ENCODE measurements around the gene HDGFL3.

DNA sequence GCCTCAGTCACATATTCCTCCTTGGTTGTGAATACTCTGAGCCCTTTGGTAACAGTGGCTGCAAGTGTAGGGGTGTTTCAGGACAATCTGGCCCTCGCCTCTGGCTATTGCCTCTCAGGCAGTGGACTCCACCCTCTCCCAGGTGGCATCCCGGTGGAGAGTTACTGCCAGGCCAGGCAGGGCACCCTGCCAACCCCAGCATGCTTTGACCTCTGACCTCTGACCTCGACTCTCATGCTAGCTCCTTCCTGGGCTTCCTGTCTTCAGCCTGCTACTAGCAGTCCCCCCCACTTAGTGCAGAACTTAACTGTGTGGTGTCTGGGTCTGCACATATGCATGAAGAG, 94.7 kb downstream of the HDGFL3 start:
- TF ChIP-seq, protein P1, sequence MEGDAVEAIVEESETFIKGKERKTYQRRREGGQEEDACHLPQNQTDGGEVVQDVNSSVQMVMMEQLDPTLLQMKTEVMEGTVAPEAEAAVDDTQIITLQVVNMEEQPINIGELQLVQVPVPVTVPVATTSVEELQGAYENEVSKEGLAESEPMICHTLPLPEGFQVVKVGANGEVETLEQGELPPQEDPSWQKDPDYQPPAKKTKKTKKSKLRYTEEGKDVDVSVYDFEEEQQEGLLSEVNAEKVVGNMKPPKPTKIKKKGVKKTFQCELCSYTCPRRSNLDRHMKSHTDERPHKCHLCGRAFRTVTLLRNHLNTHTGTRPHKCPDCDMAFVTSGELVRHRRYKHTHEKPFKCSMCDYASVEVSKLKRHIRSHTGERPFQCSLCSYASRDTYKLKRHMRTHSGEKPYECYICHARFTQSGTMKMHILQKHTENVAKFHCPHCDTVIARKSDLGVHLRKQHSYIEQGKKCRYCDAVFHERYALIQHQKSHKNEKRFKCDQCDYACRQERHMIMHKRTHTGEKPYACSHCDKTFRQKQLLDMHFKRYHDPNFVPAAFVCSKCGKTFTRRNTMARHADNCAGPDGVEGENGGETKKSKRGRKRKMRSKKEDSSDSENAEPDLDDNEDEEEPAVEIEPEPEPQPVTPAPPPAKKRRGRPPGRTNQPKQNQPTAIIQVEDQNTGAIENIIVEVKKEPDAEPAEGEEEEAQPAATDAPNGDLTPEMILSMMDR (IDR thresholded peaks at IDR 0.05) = no peak
- no peak for TF ChIP-seq POLR2A (IDR thresholded peaks at IDR 0.05)

Measured in esophagus squamous epithelium (tissue), 4 donors.